Lower lobe of right lung (tissue), 2 donors: ENCODE measurements around the gene TMEM72. TPM values are rescaled to one million over a fixed set of nuclear protein-coding genes. Genes with fewer than 3 reads are reported as not detected.

Experiments
- ATAC-seq, 2 donors: fragments of 200-7000 bp; cut with Tn5 transposase; one replicate each; pipeline ENCODE4 v1.9.1; 2020 to 2022; ENCODE audit warnings: mild to moderate bottlenecking in 2 of 2, moderate library complexity in 2 of 2
- DNase-seq: peaks from one replicate; pipeline ENCODE4 v3.0.0-alpha.2; 2020
- H3K27ac ChIP-seq: fragments of 200-600 bp; one replicate; pipeline ENCODE4 v1.8.0; 2022
- H3K27me3 ChIP-seq: fragments of 200-600 bp; one replicate; pipeline ENCODE4 v1.8.0; 2022; ENCODE audit warnings: low read depth
- H3K36me3 ChIP-seq: fragments of 200-600 bp; one replicate; pipeline ENCODE4 v1.8.0; 2022; ENCODE audit warnings: mild to moderate bottlenecking
- H3K4me1 ChIP-seq: fragments of 200-600 bp; one replicate; pipeline ENCODE4 v1.8.0; 2022
- H3K4me3 ChIP-seq: fragments of 200-600 bp; one replicate; pipeline ENCODE4 v1.8.0; 2022; ENCODE audit warnings: mild to moderate bottlenecking
- H3K9me3 ChIP-seq: fragments of 200-600 bp; one replicate; pipeline ENCODE4 v1.8.0; 2022
- intact Hi-C: fragments of 100-400 bp; cut with DNase I; formaldehyde crosslinking; loops from one replicate; pipeline ENCODE4 v1.11.0; 2022
- total RNA-seq: library from RNA; stranded (reverse); fragmentation: NEBNext Ultra II Directional; extraction: Animal tissue kit (Norgen Biotek cat#: 25700); gene quantifications from one replicate; pipeline ENCODE4 v1.2.1, GENCODE V29; 2021
- TF ChIP-seq, protein P1 (sequence below): fragments of 200-600 bp; IDR thresholded peaks from one replicate; pipeline ENCODE4 v1.8.0; 2022; ENCODE audit warnings: antibody characterized with exemption, mild to moderate bottlenecking
- donor health status: DM: no; HTN: yes; CAD: no; lungs with severe emphysema.

TMEM72 gene
- total RNA-seq, 1 donor from 2014 or later = not detected

GRCh38 chr10:44961931-44962750, 51.0 kb downstream of the TMEM72 start:
- Histone ChIP-seq H3K9me3 (no peaks in the 10 kb centered on the region), H3K4me3 (peak overlapping the region; percentile 24), H3K4me1 (peaks cover 82% of the 10 kb centered on the region), H3K36me3 (no peaks in the 10 kb centered on the region), H3K27me3 (no peaks in the 10 kb centered on the region), H3K27ac (peak overlapping the region; percentile 15)
- TF ChIP-seq, protein P1, sequence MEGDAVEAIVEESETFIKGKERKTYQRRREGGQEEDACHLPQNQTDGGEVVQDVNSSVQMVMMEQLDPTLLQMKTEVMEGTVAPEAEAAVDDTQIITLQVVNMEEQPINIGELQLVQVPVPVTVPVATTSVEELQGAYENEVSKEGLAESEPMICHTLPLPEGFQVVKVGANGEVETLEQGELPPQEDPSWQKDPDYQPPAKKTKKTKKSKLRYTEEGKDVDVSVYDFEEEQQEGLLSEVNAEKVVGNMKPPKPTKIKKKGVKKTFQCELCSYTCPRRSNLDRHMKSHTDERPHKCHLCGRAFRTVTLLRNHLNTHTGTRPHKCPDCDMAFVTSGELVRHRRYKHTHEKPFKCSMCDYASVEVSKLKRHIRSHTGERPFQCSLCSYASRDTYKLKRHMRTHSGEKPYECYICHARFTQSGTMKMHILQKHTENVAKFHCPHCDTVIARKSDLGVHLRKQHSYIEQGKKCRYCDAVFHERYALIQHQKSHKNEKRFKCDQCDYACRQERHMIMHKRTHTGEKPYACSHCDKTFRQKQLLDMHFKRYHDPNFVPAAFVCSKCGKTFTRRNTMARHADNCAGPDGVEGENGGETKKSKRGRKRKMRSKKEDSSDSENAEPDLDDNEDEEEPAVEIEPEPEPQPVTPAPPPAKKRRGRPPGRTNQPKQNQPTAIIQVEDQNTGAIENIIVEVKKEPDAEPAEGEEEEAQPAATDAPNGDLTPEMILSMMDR = no peak
- intact Hi-C loops = no loop called here
- DNase-seq = no peak
- ATAC-seq = no peak

GRCh38 chr10:44962870-44963738, 52.0 kb downstream of the TMEM72 start:
- Histone ChIP-seq H3K36me3 (no peaks in the 10 kb centered on the region), H3K4me1 (peaks cover 83% of the 10 kb centered on the region), H3K27me3 (no peaks in the 10 kb centered on the region), H3K4me3 (peak overlapping the region; percentile 24), H3K27ac (peak overlapping the region; percentile 86), H3K9me3 (no peaks in the 10 kb centered on the region)
- ATAC-seq (peak in 1 of 2 donors; percentile 23), DNase-seq (no peak)
- intact Hi-C loops = no loop called here
- TF ChIP-seq, protein P1 = peak; percentile 49

DNA sequence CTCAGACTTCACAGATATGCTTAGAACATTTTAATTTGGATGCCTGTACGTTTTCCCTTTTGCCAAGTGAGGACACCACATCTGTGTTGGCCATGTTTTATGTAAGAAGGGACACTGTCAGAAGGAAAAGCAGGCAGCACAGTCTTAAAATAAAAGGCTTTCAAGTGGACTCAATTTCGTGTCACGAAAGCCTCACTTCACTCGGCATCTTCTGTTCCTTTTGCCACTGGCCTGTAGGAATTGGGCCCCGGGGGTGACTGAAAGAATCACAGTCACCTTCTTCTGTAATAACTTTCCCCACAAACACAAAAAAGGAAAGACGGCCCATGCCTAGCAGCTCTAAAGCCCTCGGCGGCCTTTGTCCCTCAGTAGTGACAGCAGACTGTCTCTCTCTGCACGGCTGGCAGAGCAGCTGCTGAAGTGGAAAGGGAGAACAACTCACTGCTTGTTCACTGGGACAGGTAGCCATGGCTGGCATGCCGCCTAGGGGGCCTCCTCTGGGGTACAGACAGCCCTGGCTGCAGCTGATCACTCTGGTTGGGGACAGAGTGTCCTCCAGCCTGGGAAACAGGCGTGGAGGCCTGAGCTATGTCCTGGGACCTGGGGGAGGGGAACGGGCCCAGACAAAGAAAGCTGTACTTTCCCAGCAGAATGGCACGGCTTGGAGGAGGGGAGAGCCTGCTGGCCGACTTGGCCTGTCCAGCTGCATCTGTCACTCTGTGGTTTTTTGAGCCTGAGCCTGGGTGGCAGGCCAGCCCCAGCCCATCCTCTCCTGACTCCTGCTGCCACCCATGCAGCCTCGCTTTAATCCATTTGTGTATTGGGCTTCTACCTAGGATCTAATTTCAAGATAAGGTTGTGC, 52.9 kb downstream of the TMEM72 start:
- DNase-seq (peak; percentile 85), ATAC-seq (peak; percentile 42 to 50)
- TF ChIP-seq, protein P1 = no peak
- Histone ChIP-seq H3K4me1 (peaks cover 82% of the 10 kb centered on the region), H3K9me3 (no peaks in the 10 kb centered on the region), H3K4me3 (peak overlapping the region; percentile 24), H3K27me3 (no peaks in the 10 kb centered on the region), H3K27ac (peak overlapping the region; percentile 86), H3K36me3 (no peaks in the 10 kb centered on the region)
- intact Hi-C loops = no loop called here

GRCh38 chr10:44965104-44965503, 54.0 kb downstream of the TMEM72 start:
- intact Hi-C loops = no loop called here
- peaks cover 7% of the 10 kb centered on the region for H3K36me3 ChIP-seq
- peaks cover 87% of the 10 kb centered on the region for H3K4me1 ChIP-seq
- TF ChIP-seq, protein P1 = no peak
- no peaks in the 10 kb centered on the region for H3K27me3 ChIP-seq
- ATAC-seq = no peak
- H3K27ac ChIP-seq = peak overlapping the region; percentile 86
- no peak overlapping the region for H3K4me3 ChIP-seq
- no peak for DNase-seq
- H3K9me3 ChIP-seq = no peaks in the 10 kb centered on the region

DNA sequence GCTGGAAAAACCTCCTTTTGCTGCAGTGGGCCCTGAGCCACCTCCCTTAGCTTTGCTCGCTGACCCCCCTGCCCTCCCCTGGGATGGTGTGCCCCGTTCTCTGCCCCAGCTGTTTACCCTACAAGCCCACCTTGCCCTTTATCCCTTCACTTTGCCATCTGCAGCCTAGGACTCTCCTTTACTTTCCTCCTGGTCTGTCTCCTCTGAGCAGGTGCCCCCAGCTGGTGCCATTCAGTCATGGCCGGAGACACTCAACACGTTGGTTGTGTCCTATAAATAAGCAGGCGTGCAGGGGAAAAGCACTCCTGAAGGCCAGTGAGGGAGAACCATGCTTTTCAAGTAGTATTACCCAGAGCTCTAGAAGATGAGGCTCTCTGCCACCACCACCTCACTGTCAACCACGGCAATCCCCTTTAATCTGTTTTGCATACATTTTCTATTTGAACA, 54.5 kb downstream of the TMEM72 start:
- Histone ChIP-seq H3K27me3 (no peaks in the 10 kb centered on the region), H3K4me3 (no peak overlapping the region), H3K9me3 (no peaks in the 10 kb centered on the region), H3K36me3 (peaks cover 10% of the 10 kb centered on the region), H3K27ac (peak overlapping the region; percentile 86), H3K4me1 (peaks cover 81% of the 10 kb centered on the region)
- intact Hi-C loops = no loop called here
- DNase-seq (no peak), ATAC-seq (no peak)
- TF ChIP-seq, protein P1 = no peak
